RWPE2 (cell line): ENCODE measurements around the gene ARL6IP4.

Experiments
- ATAC-seq: fragments of 200-7000 bp; cut with Tn5 transposase; 3 replicates; pipeline ENCODE4 v1.9.1; 2021; ENCODE audit warnings: low read depth
- DNase-seq: peaks from one replicate; pipeline ENCODE4 v3.0.0-alpha.2; 2020; ENCODE audit warnings: low spot score
- H3K27ac ChIP-seq: fragments of 450-650 bp; 2 replicates; pipeline ENCODE4 v1.5.1; 2017; ENCODE audit warnings: mild to moderate bottlenecking; ENCODE audit not compliant: poor library complexity, severe bottlenecking
- H3K27me3 ChIP-seq: fragments of 250-450 bp; sonication (Bioruptor Pico); 2 replicates; pipeline ENCODE4 v1.5.1; 2021; ENCODE audit warnings: mild to moderate bottlenecking, moderate library complexity; ENCODE audit not compliant: insufficient read depth, poor library complexity, severe bottlenecking
- H3K36me3 ChIP-seq: fragments of 250-450 bp; sonication (Bioruptor Pico); 2 replicates; pipeline ENCODE4 v1.5.1; 2020; ENCODE audit warnings: low read depth, mild to moderate bottlenecking, moderate library complexity
- H3K4me1 ChIP-seq: fragments of 250-450 bp; sonication (Bioruptor Pico); 2 replicates; pipeline ENCODE4 v1.5.1; 2021; ENCODE audit warnings: mild to moderate bottlenecking, moderate library complexity; ENCODE audit not compliant: insufficient read depth, poor library complexity, severe bottlenecking
- H3K4me3 ChIP-seq: fragments of 250-450 bp; sonication (Bioruptor Pico); 2 replicates; pipeline ENCODE4 v1.5.1; 2021; ENCODE audit warnings: mild to moderate bottlenecking, moderate library complexity; ENCODE audit not compliant: severe bottlenecking
- H3K9me3 ChIP-seq: fragments of 250-450 bp; sonication (Bioruptor Pico); 2 replicates; pipeline ENCODE4 v1.5.1; 2021; ENCODE audit warnings: mild to moderate bottlenecking, moderate library complexity; ENCODE audit not compliant: severe bottlenecking
- TF ChIP-seq, protein P1 (sequence below): fragments of 450-650 bp; IDR thresholded peaks from one replicate; pipeline ENCODE4 v1.5.1; 2017; ENCODE audit warnings: mild to moderate bottlenecking, moderate library complexity; ENCODE audit not compliant: poor library complexity, severe bottlenecking

The ARL6IP4 gene

DNA sequence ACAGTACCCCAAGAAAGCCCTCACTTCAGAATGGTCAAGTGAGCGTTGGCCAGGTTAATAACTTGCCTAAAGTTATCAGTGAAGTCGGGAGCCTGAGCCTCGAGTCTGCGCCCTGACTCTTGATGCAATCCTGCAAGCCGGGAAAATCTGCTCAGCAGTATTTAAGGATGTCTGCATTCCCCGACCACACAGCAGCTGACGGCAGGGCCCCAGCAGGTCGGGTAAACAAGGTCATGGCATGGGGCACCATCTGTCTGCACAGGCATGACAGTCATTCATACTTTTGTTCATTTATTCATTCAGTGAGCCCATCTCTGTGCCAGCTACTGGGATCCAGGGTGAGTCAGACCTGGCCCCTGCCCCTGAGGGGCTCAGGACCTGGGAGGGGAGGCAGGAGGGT lies 25.3 kb upstream of the ARL6IP4 start:
- H3K27ac ChIP-seq = no peak overlapping the region
- ATAC-seq = no peak
- H3K36me3 ChIP-seq = peaks cover 14% of the 10 kb centered on the region
- H3K4me1 ChIP-seq = peaks cover 8% of the 10 kb centered on the region
- TF ChIP-seq, protein P1, sequence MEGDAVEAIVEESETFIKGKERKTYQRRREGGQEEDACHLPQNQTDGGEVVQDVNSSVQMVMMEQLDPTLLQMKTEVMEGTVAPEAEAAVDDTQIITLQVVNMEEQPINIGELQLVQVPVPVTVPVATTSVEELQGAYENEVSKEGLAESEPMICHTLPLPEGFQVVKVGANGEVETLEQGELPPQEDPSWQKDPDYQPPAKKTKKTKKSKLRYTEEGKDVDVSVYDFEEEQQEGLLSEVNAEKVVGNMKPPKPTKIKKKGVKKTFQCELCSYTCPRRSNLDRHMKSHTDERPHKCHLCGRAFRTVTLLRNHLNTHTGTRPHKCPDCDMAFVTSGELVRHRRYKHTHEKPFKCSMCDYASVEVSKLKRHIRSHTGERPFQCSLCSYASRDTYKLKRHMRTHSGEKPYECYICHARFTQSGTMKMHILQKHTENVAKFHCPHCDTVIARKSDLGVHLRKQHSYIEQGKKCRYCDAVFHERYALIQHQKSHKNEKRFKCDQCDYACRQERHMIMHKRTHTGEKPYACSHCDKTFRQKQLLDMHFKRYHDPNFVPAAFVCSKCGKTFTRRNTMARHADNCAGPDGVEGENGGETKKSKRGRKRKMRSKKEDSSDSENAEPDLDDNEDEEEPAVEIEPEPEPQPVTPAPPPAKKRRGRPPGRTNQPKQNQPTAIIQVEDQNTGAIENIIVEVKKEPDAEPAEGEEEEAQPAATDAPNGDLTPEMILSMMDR = no peak
- no peak overlapping the region for H3K4me3 ChIP-seq
- H3K9me3 ChIP-seq = no peaks in the 10 kb centered on the region
- no peak for DNase-seq
- no peaks in the 10 kb centered on the region for H3K27me3 ChIP-seq

DNA sequence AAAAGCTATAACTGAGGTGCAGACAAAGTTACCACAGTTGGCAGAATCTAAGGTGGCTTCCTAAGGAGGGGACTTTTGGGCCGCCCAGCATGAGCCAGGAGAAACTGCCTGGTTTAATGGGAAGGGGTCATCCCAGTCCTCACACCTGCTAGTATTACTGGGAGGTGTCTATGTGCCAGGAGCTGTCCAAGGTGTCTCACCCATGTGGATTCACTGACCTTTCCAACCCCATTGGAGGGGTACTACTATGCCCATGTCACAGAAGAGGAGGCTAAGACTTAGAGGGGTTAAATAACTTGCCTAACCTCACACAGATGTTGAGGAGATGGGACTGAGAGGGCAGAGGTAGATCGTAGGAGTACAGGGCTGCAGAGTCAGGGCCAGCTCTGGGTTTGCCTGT lies 24.4 kb upstream of the ARL6IP4 start:
- TF ChIP-seq, protein P1 = no peak
- DNase-seq (no peak), ATAC-seq (no peak)
- Histone ChIP-seq H3K4me1 (peaks cover 8% of the 10 kb centered on the region), H3K9me3 (no peaks in the 10 kb centered on the region), H3K4me3 (no peak overlapping the region), H3K27ac (no peak overlapping the region), H3K27me3 (no peaks in the 10 kb centered on the region), H3K36me3 (peaks cover 18% of the 10 kb centered on the region)

DNA sequence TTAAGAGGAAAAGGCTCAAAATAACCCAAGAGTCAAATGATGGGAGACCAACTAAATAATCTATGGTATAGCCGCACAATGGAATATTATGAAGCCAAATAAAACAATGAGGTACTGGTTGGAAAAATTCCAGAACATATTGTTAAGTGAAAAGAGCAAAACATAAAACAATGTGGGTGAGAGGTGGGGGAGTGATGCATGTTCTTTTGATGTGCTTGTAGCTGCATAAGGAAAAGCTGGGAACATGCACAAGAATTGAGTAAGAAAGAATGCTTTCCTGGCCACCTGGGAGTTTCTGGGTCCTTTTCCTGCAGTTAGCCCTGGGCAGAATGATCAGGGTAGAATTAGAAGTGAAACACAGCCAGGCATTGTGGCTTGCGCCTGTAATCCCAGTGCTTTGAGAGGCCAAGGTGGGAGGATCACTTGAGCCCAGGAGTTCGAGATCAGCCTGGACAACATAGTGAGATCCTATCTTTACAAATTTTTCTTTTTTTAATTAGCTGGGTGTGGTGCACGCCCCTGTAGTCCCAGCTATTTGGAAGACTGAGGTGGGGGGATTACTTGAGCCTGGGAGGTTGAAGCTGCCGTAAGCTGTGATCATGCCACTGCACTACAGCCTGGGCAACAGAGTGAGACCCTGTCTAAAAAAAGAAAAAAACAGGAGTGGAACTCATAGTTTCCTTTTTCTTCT lies 22.1 kb upstream of the ARL6IP4 start:
- DNase-seq (no peak), ATAC-seq (no peak)
- H3K4me3 ChIP-seq = no peak overlapping the region
- no peaks in the 10 kb centered on the region for H3K9me3 ChIP-seq
- TF ChIP-seq, protein P1 = no peak
- no peak overlapping the region for H3K27ac ChIP-seq
- no peaks in the 10 kb centered on the region for H3K27me3 ChIP-seq
- H3K4me1 ChIP-seq = no peaks in the 10 kb centered on the region
- H3K36me3 ChIP-seq = peaks cover 18% of the 10 kb centered on the region

DNA sequence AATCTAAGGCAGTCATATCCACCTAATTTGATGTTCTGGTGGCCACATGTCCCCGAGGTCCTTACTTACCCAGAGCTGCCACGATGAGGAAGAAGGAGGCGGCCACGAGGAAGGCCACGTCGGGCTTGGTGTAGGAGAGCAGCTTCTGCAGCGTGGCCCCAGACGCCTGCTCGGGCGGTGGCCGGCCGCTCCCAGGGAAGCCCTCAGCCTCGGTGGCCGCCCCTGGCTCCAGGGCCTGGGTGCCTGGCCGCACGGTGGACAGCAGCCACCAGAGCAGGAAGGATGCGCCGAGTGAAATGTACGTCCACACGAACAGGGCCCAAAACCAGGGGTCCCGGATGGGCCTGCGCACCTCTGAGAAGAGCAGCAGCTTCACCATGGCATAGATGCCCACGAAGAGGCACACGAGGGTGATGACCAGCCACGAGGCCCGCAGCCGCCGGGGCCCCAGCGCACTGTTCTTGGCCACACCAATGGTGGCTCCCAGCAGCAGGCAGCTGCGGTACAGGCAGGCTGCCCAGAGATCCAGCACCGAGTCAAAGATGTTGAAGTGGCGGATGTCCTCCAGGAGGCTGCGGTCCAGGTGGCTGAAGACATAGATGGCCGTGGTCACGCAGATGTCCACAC lies 20.8 kb upstream of the ARL6IP4 start:
- Histone ChIP-seq H3K4me1 (no peaks in the 10 kb centered on the region), H3K9me3 (no peaks in the 10 kb centered on the region), H3K36me3 (peaks cover 18% of the 10 kb centered on the region), H3K4me3 (no peak overlapping the region), H3K27ac (no peak overlapping the region), H3K27me3 (no peaks in the 10 kb centered on the region)
- no peak for ATAC-seq
- TF ChIP-seq, protein P1 = no peak
- no peak for DNase-seq

DNA sequence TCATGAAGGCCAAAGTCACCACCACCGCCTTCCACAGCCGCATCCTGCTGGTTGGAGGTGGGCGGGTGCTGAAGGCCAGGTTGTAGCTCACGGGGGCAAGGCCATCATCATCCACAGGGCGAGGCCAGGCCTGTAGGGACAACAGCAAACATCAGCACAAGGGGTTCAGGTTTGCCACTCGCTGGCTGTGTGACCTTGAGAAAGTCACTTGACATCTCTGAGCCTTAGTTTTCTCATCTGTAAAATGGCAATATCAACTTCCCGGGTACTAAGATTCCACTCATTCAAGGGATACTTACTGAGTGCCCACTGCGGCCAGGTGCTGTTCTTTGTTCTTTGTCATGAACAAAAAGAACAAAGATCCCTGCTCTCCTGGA lies 20.3 kb upstream of the ARL6IP4 start:
- Histone ChIP-seq H3K4me3 (no peak overlapping the region), H3K9me3 (no peaks in the 10 kb centered on the region), H3K27me3 (no peaks in the 10 kb centered on the region), H3K4me1 (no peaks in the 10 kb centered on the region), H3K27ac (no peak overlapping the region), H3K36me3 (peaks cover 18% of the 10 kb centered on the region)
- no peak for DNase-seq
- TF ChIP-seq, protein P1 = no peak
- no peak for ATAC-seq
